ENCODE results near the gene RARS2.

The RARS2 gene

GRCh38 chr6:87518453-87518852, 71.3 kb downstream of the RARS2 start:
- Histone ChIP-seq H3K9me3 (ENCODE audit: insufficient read depth, low read depth, low read length) (no peaks in the 10 kb centered on the region), H4K8ac (ENCODE audit: low read depth, low read length) (no peak overlapping the region), H3K4me1 (ENCODE audit: control insufficient read depth in 1 of 2, insufficient read depth in 2 of 2, low read length in 2 of 2) (no peaks in the 10 kb centered on the region), H2BK5ac (ENCODE audit: low read depth, low read length, poor library complexity) (no peak overlapping the region), H3K4me2 (ENCODE audit: low read length) (no peak overlapping the region), H3K36me3 (ENCODE audit: control insufficient read depth in 1 of 2, insufficient read depth in 2 of 2, low read length in 2 of 2) (peaks cover 14 to 29% of the 10 kb centered on the region in 2 experiments), H3K14ac (ENCODE audit: low read length) (no peak overlapping the region), H4K91ac (ENCODE audit: low read depth, low read length) (no peak overlapping the region), H3K79me1 (ENCODE audit: low read length) (no peaks in the 10 kb centered on the region), H3K27me3 (ENCODE audit: insufficient read depth, low read length) (no peaks in the 10 kb centered on the region), H3K4me3 (ENCODE audit: low read depth, low read length) (no peak overlapping the region), H3K23ac (ENCODE audit: low read length) (no peak overlapping the region), H3K18ac (ENCODE audit: low read length) (no peak overlapping the region), H2BK12ac (ENCODE audit: low read length) (no peak overlapping the region), H2AFZ (ENCODE audit: insufficient read depth, low read length, poor library complexity) (no peak overlapping the region), H2AK5ac (ENCODE audit: low read length) (no peak overlapping the region), H3K4ac (ENCODE audit: low read depth, low read length) (no peak overlapping the region), H2BK120ac (ENCODE audit: insufficient read depth, low read length, poor library complexity) (no peak overlapping the region), H4K12ac (ENCODE audit: low read depth, low read length) (no peak overlapping the region), H3K9ac (ENCODE audit: low read length) (no peak overlapping the region), H3K79me2 (ENCODE audit: control insufficient read depth, insufficient read depth, low read length, poor library complexity) (no peaks in the 10 kb centered on the region), H3K27ac (ENCODE audit: low read depth, low read length) (no peak overlapping the region)
- DNase-seq: no peak
- no CpG with 5 or more reads among the region's 8 CpGs for WGBS (ENCODE audit: extremely low coverage, insufficient coverage, insufficient read length)

GRCh38 chr6:87514831-87515230, 75.0 kb downstream of the RARS2 start:
- Histone ChIP-seq H4K91ac (ENCODE audit: low read depth, low read length) (no peak overlapping the region), H3K14ac (ENCODE audit: low read length) (no peak overlapping the region), H3K18ac (ENCODE audit: low read length) (no peak overlapping the region), H2BK12ac (ENCODE audit: low read length) (no peak overlapping the region), H4K8ac (ENCODE audit: low read depth, low read length) (no peak overlapping the region), H3K23ac (ENCODE audit: low read length) (no peak overlapping the region), H3K79me1 (ENCODE audit: low read length) (no peaks in the 10 kb centered on the region), H3K27me3 (ENCODE audit: insufficient read depth, low read length) (no peaks in the 10 kb centered on the region), H2BK120ac (ENCODE audit: insufficient read depth, low read length, poor library complexity) (no peak overlapping the region), H4K12ac (ENCODE audit: low read depth, low read length) (no peak overlapping the region), H3K79me2 (ENCODE audit: control insufficient read depth, insufficient read depth, low read length, poor library complexity) (no peaks in the 10 kb centered on the region), H3K4me1 (ENCODE audit: control insufficient read depth in 1 of 2, insufficient read depth in 2 of 2, low read length in 2 of 2) (no peaks in the 10 kb centered on the region), H3K9me3 (ENCODE audit: insufficient read depth, low read depth, low read length) (no peaks in the 10 kb centered on the region), H3K9ac (ENCODE audit: low read length) (no peak overlapping the region), H3K4me3 (ENCODE audit: low read depth, low read length) (no peak overlapping the region), H2AFZ (ENCODE audit: insufficient read depth, low read length, poor library complexity) (no peak overlapping the region), H3K36me3 (ENCODE audit: control insufficient read depth in 1 of 2, insufficient read depth in 2 of 2, low read length in 2 of 2) (peaks cover 16 to 30% of the 10 kb centered on the region in 2 experiments), H2BK5ac (ENCODE audit: low read depth, low read length, poor library complexity) (no peak overlapping the region), H2AK5ac (ENCODE audit: low read length) (no peak overlapping the region), H3K4ac (ENCODE audit: low read depth, low read length) (no peak overlapping the region), H3K27ac (ENCODE audit: low read depth, low read length) (no peak overlapping the region), H3K4me2 (ENCODE audit: low read length) (no peak overlapping the region)
- DNase-seq: no peak
- no CpG with 5 or more reads among the region's 2 CpGs for WGBS (ENCODE audit: extremely low coverage, insufficient coverage, insufficient read length)

- no peak overlapping the region for H3K9ac ChIP-seq (ENCODE audit: low read length)
- no CpG with 5 or more reads among the region's 1 CpG for WGBS (ENCODE audit: extremely low coverage, insufficient coverage, insufficient read length)
These were observed 85.3 kb downstream of the RARS2 start for GRCh38 chr6:87504441-87504840.

GRCh38 chr6:87501809-87502572, 87.8 kb downstream of the RARS2 start:
- Histone ChIP-seq H3K23ac (ENCODE audit: low read length) (no peak overlapping the region), H2AFZ (ENCODE audit: insufficient read depth, low read length, poor library complexity) (no peak overlapping the region), H2AK5ac (ENCODE audit: low read length) (no peak overlapping the region), H2BK12ac (ENCODE audit: low read length) (no peak overlapping the region), H3K36me3 (ENCODE audit: control insufficient read depth in 1 of 2, insufficient read depth in 2 of 2, low read length in 2 of 2) (peaks cover 5 to 6% of the 10 kb centered on the region in 2 experiments), H3K4me1 (ENCODE audit: control insufficient read depth in 1 of 2, insufficient read depth in 2 of 2, low read length in 2 of 2) (no peaks in the 10 kb centered on the region), H3K4me3 (ENCODE audit: low read depth, low read length) (no peak overlapping the region), H3K27ac (ENCODE audit: low read depth, low read length) (no peak overlapping the region), H4K12ac (ENCODE audit: low read depth, low read length) (no peak overlapping the region), H3K27me3 (ENCODE audit: insufficient read depth, low read length) (no peaks in the 10 kb centered on the region), H3K9me3 (ENCODE audit: insufficient read depth, low read depth, low read length) (no peaks in the 10 kb centered on the region), H3K79me2 (ENCODE audit: control insufficient read depth, insufficient read depth, low read length, poor library complexity) (no peaks in the 10 kb centered on the region), H2BK5ac (ENCODE audit: low read depth, low read length, poor library complexity) (no peak overlapping the region), H3K9ac (ENCODE audit: low read length) (no peak overlapping the region), H3K79me1 (ENCODE audit: low read length) (no peaks in the 10 kb centered on the region), H3K4ac (ENCODE audit: low read depth, low read length) (no peak overlapping the region), H3K14ac (ENCODE audit: low read length) (no peak overlapping the region), H4K91ac (ENCODE audit: low read depth, low read length) (no peak overlapping the region), H2BK120ac (ENCODE audit: insufficient read depth, low read length, poor library complexity) (no peak overlapping the region), H4K8ac (ENCODE audit: low read depth, low read length) (no peak overlapping the region), H3K4me2 (ENCODE audit: low read length) (no peak overlapping the region), H3K18ac (ENCODE audit: low read length) (no peak overlapping the region)
- WGBS (ENCODE audit: extremely low coverage, insufficient coverage, insufficient read length): no CpG with 5 or more reads among the region's 6 CpGs
- peak in 1 of 2 donors; percentile 3 for DNase-seq

More at GRCh38 chr6:87504441-87504840, 85.3 kb downstream of the RARS2 start:
- H3K14ac ChIP-seq (ENCODE audit: low read length): no peak overlapping the region
- H4K91ac ChIP-seq (ENCODE audit: low read depth, low read length): no peak overlapping the region
- H3K18ac ChIP-seq (ENCODE audit: low read length): no peak overlapping the region
- no peak overlapping the region for H4K8ac ChIP-seq (ENCODE audit: low read depth, low read length)
- no peaks in the 10 kb centered on the region for H3K79me2 ChIP-seq (ENCODE audit: control insufficient read depth, insufficient read depth, low read length, poor library complexity)
- no peak overlapping the region for H4K12ac ChIP-seq (ENCODE audit: low read depth, low read length)
- no peak overlapping the region for H3K27ac ChIP-seq (ENCODE audit: low read depth, low read length)
- H2AK5ac ChIP-seq (ENCODE audit: low read length): no peak overlapping the region
- H2BK120ac ChIP-seq (ENCODE audit: insufficient read depth, low read length, poor library complexity): no peak overlapping the region
- peaks cover 5 to 6% of the 10 kb centered on the region in 2 experiments for H3K36me3 ChIP-seq (ENCODE audit: control insufficient read depth in 1 of 2, insufficient read depth in 2 of 2, low read length in 2 of 2)
- DNase-seq: no peak
- no peak overlapping the region for H2BK12ac ChIP-seq (ENCODE audit: low read length)
- H3K27me3 ChIP-seq (ENCODE audit: insufficient read depth, low read length): no peaks in the 10 kb centered on the region
- no peak overlapping the region for H3K4me3 ChIP-seq (ENCODE audit: low read depth, low read length)
- H3K23ac ChIP-seq (ENCODE audit: low read length): no peak overlapping the region
- H2AFZ ChIP-seq (ENCODE audit: insufficient read depth, low read length, poor library complexity): no peak overlapping the region
- H3K79me1 ChIP-seq (ENCODE audit: low read length): no peaks in the 10 kb centered on the region
- H3K4me2 ChIP-seq (ENCODE audit: low read length): no peak overlapping the region
- no peaks in the 10 kb centered on the region for H3K4me1 ChIP-seq (ENCODE audit: control insufficient read depth in 1 of 2, insufficient read depth in 2 of 2, low read length in 2 of 2)
- no peak overlapping the region for H2BK5ac ChIP-seq (ENCODE audit: low read depth, low read length, poor library complexity)
- H3K9me3 ChIP-seq (ENCODE audit: insufficient read depth, low read depth, low read length): no peaks in the 10 kb centered on the region
- no peak overlapping the region for H3K4ac ChIP-seq (ENCODE audit: low read depth, low read length)

All from trophoblast cell (in vitro differentiated cells and primary cell).